B cell (primary cell): ENCODE measurements around the gene FAM114A1. TPM values are rescaled to one million over a fixed set of nuclear protein-coding genes. Genes with fewer than 3 reads are reported as not detected.

Experiments
- ATAC-seq: fragments of 200-7000 bp; cut with Tn5 transposase; one replicate; pipeline ENCODE4 v1.10.0; 2021; ENCODE audit warnings: low read depth, mild to moderate bottlenecking, moderate number of reproducible peaks, moderate library complexity
- CTCF ChIA-PET: fragments of 350-600 bp; sonication (Branson Sonifier 250); formaldehyde crosslinking; loops from one replicate; lab custom pipeline; 2021; ENCODE audit warnings: antibody characterized with exemption, inconsistent platforms; lab: Charles Lee
- POLR2A ChIA-PET: fragments of 350-600 bp; sonication (Branson Sonifier 250); formaldehyde crosslinking; loops from one replicate; lab custom pipeline; 2021; ENCODE audit warnings: antibody characterized with exemption; lab: Charles Lee
- DNase-seq: peaks from one replicate; pipeline ENCODE4 v3.0.0; 2013
- H2AFZ ChIP-seq: 2 replicates; pipeline ENCODE4 v1.6.1; 2012; ENCODE audit warnings: mild to moderate bottlenecking, low read depth, low read length; ENCODE audit not compliant: insufficient read depth, poor library complexity, severe bottlenecking
- H3K27ac ChIP-seq, 2 donors: 1 replicate in 1 of 2; 2 replicates in 1 of 2; pipeline ENCODE4 v1.5.1; 2012 to 2013; ENCODE audit warnings: low read length in 2 of 2, mild to moderate bottlenecking in 2 of 2, moderate library complexity in 1 of 2
- H3K27me3 ChIP-seq, 4 experiments: fragments of 200-600 bp in 1 of 4; sonication (generic) in 1 of 4; replicated peaks in 1 of 4; 1 replicate in 2 of 4; 2 replicates in 2 of 4; pipeline versions ENCODE4 v1.6.1 to v1.7.0; 2013 to 2016; ENCODE audit warnings: low read length in 3 of 4, mild to moderate bottlenecking in 2 of 4, mixed read lengths in 1 of 4, moderate library complexity in 1 of 4; ENCODE audit not compliant: insufficient read depth in 4 of 4, control insufficient read depth in 3 of 4; ENCODE audit errors: control extremely low read depth in 1 of 4
- H3K36me3 ChIP-seq, 2 experiments: replicated peaks in 1 of 2; 1 replicate in 1 of 2; 2 replicates in 1 of 2; pipeline versions ENCODE4 v1.6.1 to v1.7.1; 2013; ENCODE audit warnings: low read length in 1 of 2; ENCODE audit not compliant: insufficient read depth in 2 of 2, control insufficient read depth in 1 of 2; ENCODE audit errors: control extremely low read depth in 1 of 2, extremely low read depth in 1 of 2
- H3K4me1 ChIP-seq, 2 donors: fragments of 200-600 bp in 1 of 2; sonication (generic) in 1 of 2; 1 replicate in 1 of 2; 2 replicates in 1 of 2; pipeline versions ENCODE4 v1.5.1 to v1.6.1; 2013 to 2017; ENCODE audit warnings: low read length in 2 of 2; ENCODE audit not compliant: control insufficient read depth in 2 of 2, insufficient read depth in 2 of 2
- H3K4me2 ChIP-seq: replicated peaks from 2 replicates; pipeline ENCODE3; 2012; ENCODE audit warnings: mild to moderate bottlenecking, low read depth, low read length; ENCODE audit not compliant: poor library complexity, severe bottlenecking
- H3K4me3 ChIP-seq, 5 experiments: fragments of 200-600 bp in 1 of 5; sonication (generic) in 1 of 5; 1 replicate in 3 of 5; 2 replicates in 2 of 5; pipeline versions ENCODE4 v1.5.1 to v1.7.0; 2011 to 2016; ENCODE audit warnings: low read length in 4 of 5, mild to moderate bottlenecking in 4 of 5, low read depth in 2 of 5, control low read depth in 1 of 5, moderate library complexity in 1 of 5; ENCODE audit not compliant: insufficient read depth in 1 of 5; ENCODE audit errors: control extremely low read depth in 1 of 5, extremely low read depth in 1 of 5
- H3K79me2 ChIP-seq: fragments of 200-600 bp; sonication (generic); one replicate; pipeline ENCODE4 v1.6.0; 2016; ENCODE audit warnings: low read length; ENCODE audit not compliant: control insufficient read depth, insufficient read depth
- H3K9ac ChIP-seq: fragments of 200-600 bp; sonication (generic); 2 replicates; pipeline ENCODE4 v1.6.1; 2017; ENCODE audit warnings: mild to moderate bottlenecking, low read length, moderate library complexity
- H3K9me3 ChIP-seq, 3 donors: one replicate each; pipeline versions ENCODE4 v1.6.1 to v1.7.1; 2013; ENCODE audit warnings: low read length in 2 of 3; ENCODE audit not compliant: control insufficient read depth in 2 of 3, insufficient read depth in 1 of 3; ENCODE audit errors: control extremely low read depth in 1 of 3
- H4K20me1 ChIP-seq: 2 replicates; pipeline ENCODE4 v1.6.0; 2012; ENCODE audit warnings: mild to moderate bottlenecking, low read length; ENCODE audit not compliant: insufficient read depth, control insufficient read depth, poor library complexity, severe bottlenecking
- H3K27ac Mint-ChIP-seq: one replicate; pipeline ENCODE4 v1.8.0; 2021; ENCODE audit warnings: mixed read lengths
- H3K27me3 Mint-ChIP-seq: one replicate; pipeline ENCODE4 v1.8.0; 2021; ENCODE audit warnings: mixed read lengths
- H3K4me1 Mint-ChIP-seq: one replicate; pipeline ENCODE4 v1.8.0; 2021; ENCODE audit warnings: mixed read lengths
- H3K4me3 Mint-ChIP-seq: one replicate; pipeline ENCODE4 v1.8.0; 2021; ENCODE audit warnings: mixed read lengths
- H3K9me3 Mint-ChIP-seq: one replicate; pipeline ENCODE4 v1.8.0; 2022; ENCODE audit warnings: mixed read lengths; ENCODE audit not compliant: insufficient read depth
- EZH2 ChIP-seq: IDR thresholded peaks from 2 replicates; pipeline ENCODE4 v1.6.1; 2012; ENCODE audit warnings: borderline replicate concordance, low read depth, mild to moderate bottlenecking, moderate library complexity, low read length; ENCODE audit not compliant: insufficient read depth, poor library complexity, severe bottlenecking
- WGBS: methylation state at CpG from one replicate; pipeline ENCODE4 v1.1.5; 2013; ENCODE audit warnings: missing lambda C conversion rate; ENCODE audit not compliant: insufficient coverage; 5-methylcytosine and 5-hydroxymethylcytosine counted together
- intact Hi-C: fragments of 100-400 bp; cut with micrococcal nuclease; formaldehyde crosslinking; loops from one replicate; pipeline ENCODE4 v1.10.0; 2022
- polyA plus RNA-seq: library from polyadenylated mRNA; depleted of rRNA; stranded (reverse); fragments of >200 nt; gene quantifications from 2 replicates; pipeline ENCODE4 v1.2.3, GENCODE V29; 2012
- total RNA-seq, 2 donors: library from RNA; stranded (reverse); fragments of 120-200 nt in 1 of 2; gene quantifications; 1 replicate in 1 of 2; 2 replicates in 1 of 2; pipeline versions ENCODE4 v1.2.3 to v1.2.4, GENCODE V29; 2013 to 2022
- TF ChIP-seq, protein P1 (sequence below): fragments of 200-600 bp; IDR thresholded peaks from one replicate; pipeline ENCODE4 v1.8.0; 2022; ENCODE audit warnings: antibody characterized with exemption, mild to moderate bottlenecking

Gene FAM114A1
- total and polyA plus RNA-seq, 2 donors (not counting 1 experiment from before 2014, with no cell fraction given): 0.30 to 2.9 TPM

DNA sequence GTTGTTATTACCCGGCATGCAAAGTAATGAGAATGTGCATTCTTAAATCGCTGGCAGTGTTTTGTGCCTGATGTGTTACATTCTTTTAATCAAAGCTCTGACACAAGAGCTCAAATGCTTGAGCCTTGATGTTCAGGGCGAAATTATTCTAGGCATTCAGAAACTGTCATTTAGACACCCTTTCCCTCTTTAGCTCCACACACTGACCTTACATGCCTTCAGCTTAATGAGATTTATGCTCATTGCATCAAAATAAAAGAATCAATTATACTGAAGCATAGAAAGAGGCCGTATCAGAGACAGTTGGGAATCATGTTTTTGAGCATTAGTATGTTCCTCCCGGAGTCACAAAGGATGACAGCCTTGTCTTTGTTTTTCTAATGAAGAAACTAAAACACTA, 56.7 kb downstream of the FAM114A1 start:
- DNase-seq (no peak), ATAC-seq (no peak)
- Mint-ChIP-seq H3K27me3 (no peaks in the 10 kb centered on the region), H3K4me1 (peaks cover 8% of the 10 kb centered on the region), H3K4me3 (no peak overlapping the region), H3K27ac (no peak overlapping the region), H3K9me3 (no peaks in the 10 kb centered on the region)
- Histone ChIP-seq H3K4me2 (no peak overlapping the region), H3K27me3 (no peaks in the 10 kb centered on the region), H4K20me1 (no peaks in the 10 kb centered on the region), H3K9me3 (no peaks in the 10 kb centered on the region), H3K36me3 (no peaks in the 10 kb centered on the region), H3K9ac (no peak overlapping the region), H3K27ac (no peak overlapping the region), H3K4me3 (no peak overlapping the region), H3K79me2 (no peaks in the 10 kb centered on the region), H2AFZ (no peak overlapping the region), H3K4me1 (peaks cover 5% of the 10 kb centered on the region in 2 donors)
- no peak for TF ChIP-seq EZH2
- TF ChIP-seq, protein P1, sequence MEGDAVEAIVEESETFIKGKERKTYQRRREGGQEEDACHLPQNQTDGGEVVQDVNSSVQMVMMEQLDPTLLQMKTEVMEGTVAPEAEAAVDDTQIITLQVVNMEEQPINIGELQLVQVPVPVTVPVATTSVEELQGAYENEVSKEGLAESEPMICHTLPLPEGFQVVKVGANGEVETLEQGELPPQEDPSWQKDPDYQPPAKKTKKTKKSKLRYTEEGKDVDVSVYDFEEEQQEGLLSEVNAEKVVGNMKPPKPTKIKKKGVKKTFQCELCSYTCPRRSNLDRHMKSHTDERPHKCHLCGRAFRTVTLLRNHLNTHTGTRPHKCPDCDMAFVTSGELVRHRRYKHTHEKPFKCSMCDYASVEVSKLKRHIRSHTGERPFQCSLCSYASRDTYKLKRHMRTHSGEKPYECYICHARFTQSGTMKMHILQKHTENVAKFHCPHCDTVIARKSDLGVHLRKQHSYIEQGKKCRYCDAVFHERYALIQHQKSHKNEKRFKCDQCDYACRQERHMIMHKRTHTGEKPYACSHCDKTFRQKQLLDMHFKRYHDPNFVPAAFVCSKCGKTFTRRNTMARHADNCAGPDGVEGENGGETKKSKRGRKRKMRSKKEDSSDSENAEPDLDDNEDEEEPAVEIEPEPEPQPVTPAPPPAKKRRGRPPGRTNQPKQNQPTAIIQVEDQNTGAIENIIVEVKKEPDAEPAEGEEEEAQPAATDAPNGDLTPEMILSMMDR: no peak
- intact Hi-C loops: no loop called here
- 95% methylated on average over 2 of the region's 5 CpGs for whole genome bisulfite sequencing
- POLR2A ChIA-PET: interaction anchor here (0.6 kb wide), 1 partner anchor 79 kb away, joined by 4 read pairs; no protein-coding TSS in a partner anchor
- CTCF ChIA-PET: interaction anchor here (0.6 to 0.9 kb wide), 2 partner anchors 9 to 166 kb away, joined by 3 read pairs; no protein-coding TSS in a partner anchor

DNA sequence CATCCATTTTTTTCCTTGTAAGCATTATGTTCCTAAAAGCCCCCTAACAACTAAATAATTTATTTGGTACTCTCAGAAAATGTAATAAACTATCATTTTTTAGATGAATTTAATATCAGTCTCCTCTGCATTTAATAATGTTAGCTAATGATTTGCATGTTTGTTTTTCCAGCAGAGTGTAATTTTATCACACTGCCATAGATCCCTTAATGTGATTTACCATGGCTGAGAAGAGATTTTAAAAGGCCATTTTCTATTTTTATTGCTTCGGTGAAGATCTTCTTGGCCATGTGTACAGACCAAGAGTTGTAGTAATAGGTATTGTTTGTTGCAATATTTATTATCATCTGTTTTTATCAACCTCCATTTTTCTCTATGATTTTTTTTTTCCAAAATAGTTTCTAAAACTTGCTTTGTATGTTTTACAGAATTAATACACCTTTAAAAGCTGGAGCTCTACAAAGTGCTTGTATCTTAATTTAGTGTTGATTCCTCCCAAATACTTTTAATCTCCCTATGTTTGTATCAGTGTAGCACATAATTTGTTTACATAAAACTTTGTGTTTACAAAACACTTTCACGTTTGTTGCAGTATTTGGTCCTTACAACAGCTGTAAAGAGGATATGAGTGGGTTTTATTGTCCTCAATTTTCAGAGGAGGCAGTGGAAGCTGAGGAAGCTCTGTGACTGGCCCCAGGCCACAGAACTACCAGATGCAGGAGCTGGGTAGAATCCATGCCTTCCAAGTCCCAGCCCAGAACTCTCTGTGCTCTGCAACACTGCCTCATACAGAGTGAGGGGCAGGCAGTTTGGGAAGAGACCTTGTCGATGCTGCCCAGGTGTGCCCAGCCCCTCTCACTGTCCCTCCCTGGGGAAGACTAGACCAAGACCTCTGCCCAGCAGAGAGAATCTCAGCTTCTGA, 58.1 kb downstream of the FAM114A1 start:
- no peaks in the 10 kb centered on the region for H3K9me3 Mint-ChIP-seq
- Histone ChIP-seq H2AFZ (no peak overlapping the region), H4K20me1 (no peaks in the 10 kb centered on the region), H3K9ac (no peak overlapping the region), H3K9me3 (no peaks in the 10 kb centered on the region), H3K36me3 (no peaks in the 10 kb centered on the region), H3K4me1 (peaks cover 2% of the 10 kb centered on the region in 2 donors), H3K4me2 (no peak overlapping the region), H3K27ac (no peak overlapping the region), H3K79me2 (no peaks in the 10 kb centered on the region), H3K27me3 (no peaks in the 10 kb centered on the region), H3K4me3 (no peak overlapping the region)
- H3K4me1 Mint-ChIP-seq: peaks cover 3% of the 10 kb centered on the region
- ATAC-seq: no peak
- no peaks in the 10 kb centered on the region for H3K27me3 Mint-ChIP-seq
- CTCF ChIA-PET: interaction anchor here (1.9 kb wide), 1 partner anchor 210 kb away, joined by 7 read pairs; no protein-coding TSS in a partner anchor
- H3K4me3 Mint-ChIP-seq: no peak overlapping the region
- intact Hi-C loops: no loop called here
- no peak for DNase-seq
- TF ChIP-seq, protein P1: no peak
- no peak for TF ChIP-seq EZH2
- no peak overlapping the region for H3K27ac Mint-ChIP-seq
- POLR2A ChIA-PET: no interaction called here
- 86% methylated on average over 1 of the region's 3 CpGs for WGBS
